Mucosa of descending colon (tissue), 3 donors: ENCODE results near the gene EFS. TPM values are rescaled to one million over a fixed set of nuclear protein-coding genes. Genes with fewer than 3 reads are reported as not detected.

Source experiments
- ATAC-seq: fragments of 200-7000 bp; cut with Tn5 transposase; one replicate; pipeline ENCODE4 v1.9.1; 2020; ENCODE audit warnings: mild to moderate bottlenecking, moderate library complexity
- DNase-seq, 3 donors: peaks; one replicate each; pipeline ENCODE4 v3.0.0-alpha.2; 2020
- H3K36me3 ChIP-seq: fragments of 200-600 bp; one replicate; pipeline ENCODE4 v1.8.0; 2021; ENCODE audit warnings: low read depth, mild to moderate bottlenecking
- H3K4me1 ChIP-seq: fragments of 200-600 bp; one replicate; pipeline ENCODE4 v1.8.0; 2021; ENCODE audit warnings: low read depth, mild to moderate bottlenecking
- H3K4me3 ChIP-seq: fragments of 200-600 bp; one replicate; pipeline ENCODE4 v1.8.0; 2021; ENCODE audit warnings: mild to moderate bottlenecking
- H3K9me3 ChIP-seq: fragments of 200-600 bp; one replicate; pipeline ENCODE4 v1.8.0; 2021; ENCODE audit warnings: mild to moderate bottlenecking
- CTCF ChIP-seq: fragments of 200-600 bp; IDR thresholded peaks from one replicate; pipeline ENCODE4 v1.8.0; 2022; ENCODE audit warnings: antibody characterized with exemption, mild to moderate bottlenecking
- intact Hi-C, 2 donors: fragments of 100-400 bp; cut with DNase I in 1 of 2; cut with micrococcal nuclease in 1 of 2; formaldehyde crosslinking; loops; one replicate each; pipeline versions ENCODE4 v1.11.0 to v1.11.1; 2022; cut with DNase I, micrococcal nuclease
- total RNA-seq, 3 donors: library from RNA; stranded (reverse); fragmentation: NEBNext Ultra II Directional in 2 of 3; extraction: Animal tissue kit (Norgen Biotek cat#: 25700) in 2 of 3; gene quantifications; one replicate each; pipeline versions ENCODE4 v1.2.1 to v1.2.4, GENCODE V29; 2021 to 2023
- donor health status: DM: no; HTN: no; CAD: no; lungs with moderate emphysema.
- donor health status: DM: no; HTN: no; CAD: no.
- donor health status: DM: no; HTN: yes; CAD: no.

The EFS gene
- total RNA-seq, 3 donors from 2014 or later = 0.98 to 16.6 (median 3.3) TPM

DNA sequence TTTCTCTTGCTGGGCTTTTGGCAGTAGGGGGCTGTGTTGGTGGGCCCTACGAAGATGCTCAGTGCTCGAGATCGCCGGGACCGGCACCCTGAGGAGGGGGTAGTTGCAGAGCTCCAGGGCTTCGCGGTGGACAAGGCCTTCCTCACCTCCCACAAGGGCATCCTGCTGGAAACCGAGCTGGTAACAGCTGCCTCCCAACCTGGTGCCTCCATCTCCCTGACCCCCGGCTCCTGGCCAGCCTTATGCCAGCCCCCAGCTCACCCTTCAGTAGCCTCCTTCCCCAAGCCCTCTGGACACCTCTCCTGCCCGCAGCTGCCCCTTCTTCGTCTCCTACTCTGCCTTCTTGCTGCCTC lies 12.2 kb upstream of the EFS start:
- H3K9me3 ChIP-seq = no peaks in the 10 kb centered on the region
- no peaks in the 10 kb centered on the region for H3K4me1 ChIP-seq
- no peaks in the 10 kb centered on the region for H3K36me3 ChIP-seq
- DNase-seq = no peak
- TF ChIP-seq CTCF = no peak
- no peak overlapping the region for H3K4me3 ChIP-seq
- intact Hi-C loops = loop anchor here in 1 of 2 donors (5.0 kb wide), 1 partner anchor 50 kb away; no protein-coding TSS in a partner anchor
- ATAC-seq = no peak

GRCh38 chr14:23376482-23377197 lies 11.7 kb upstream of the EFS start, which contains the start of gene CMTM5:
CMTM5 (plus strand) TSS chr14:23377046; CDS start chr14:23377252, 206 bp downstream.
- no peaks in the 10 kb centered on the region for H3K4me1 ChIP-seq
- intact Hi-C loops = loop anchor here in 1 of 2 donors (5.0 kb wide), 1 partner anchor 49 kb away; no protein-coding TSS in a partner anchor
- no peak for TF ChIP-seq CTCF
- no peak within 1 kb of the TSS for H3K4me3 ChIP-seq
- no peak for DNase-seq
- ATAC-seq = no peak
- H3K36me3 ChIP-seq = no peaks in the 10 kb centered on the region
- H3K9me3 ChIP-seq = no peaks in the 10 kb centered on the region

- ATAC-seq = no peak
- no peak for TF ChIP-seq CTCF
- no peaks in the 10 kb centered on the region for H3K9me3 ChIP-seq
- intact Hi-C loops = loop anchor here in 1 of 2 donors (5.0 kb wide), 1 partner anchor 48 kb away; no protein-coding TSS in a partner anchor
- no peak for DNase-seq
- no peaks in the 10 kb centered on the region for H3K36me3 ChIP-seq
- no peak overlapping the region for H3K4me3 ChIP-seq
- no peaks in the 10 kb centered on the region for H3K4me1 ChIP-seq
Measured at GRCh38 chr14:23375527-23376251, 10.7 kb upstream of the EFS start.

DNA sequence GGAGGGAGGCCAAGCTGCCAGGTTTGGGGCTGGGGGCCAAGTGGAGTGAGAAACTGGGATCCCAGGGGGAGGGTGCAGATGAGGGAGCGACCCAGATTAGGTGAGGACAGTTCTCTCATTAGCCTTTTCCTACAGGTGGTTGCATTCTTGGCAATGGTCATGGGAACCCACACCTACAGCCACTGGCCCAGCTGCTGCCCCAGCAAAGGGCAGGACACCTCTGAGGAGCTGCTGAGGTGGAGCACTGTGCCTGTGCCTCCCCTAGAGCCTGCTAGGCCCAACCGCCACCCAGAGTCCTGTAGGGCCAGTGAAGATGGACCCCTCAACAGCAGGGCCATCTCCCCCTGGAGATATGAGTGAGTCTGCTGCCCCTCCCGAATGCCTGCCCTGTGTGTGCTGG lies 8.1 kb upstream of the EFS start:
- intact Hi-C loops = no loop called here
- Histone ChIP-seq H3K36me3 (no peaks in the 10 kb centered on the region), H3K4me3 (no peak overlapping the region), H3K4me1 (no peaks in the 10 kb centered on the region), H3K9me3 (no peaks in the 10 kb centered on the region)
- no peak for TF ChIP-seq CTCF
- DNase-seq (no peak), ATAC-seq (no peak)

GRCh38 chr14:23372509-23372908 lies 7.5 kb upstream of the EFS start, which contains the start of gene IL25:
IL25 (plus strand) TSS chr14:23372809.
- no peaks in the 10 kb centered on the region for H3K4me1 ChIP-seq
- no peak within 1 kb of the TSS for H3K4me3 ChIP-seq
- DNase-seq = no peak
- H3K36me3 ChIP-seq = no peaks in the 10 kb centered on the region
- TF ChIP-seq CTCF = no peak
- no peak for ATAC-seq
- no peaks in the 10 kb centered on the region for H3K9me3 ChIP-seq
- intact Hi-C loops = no loop called here
